CD4-positive, alpha-beta T cell treated with Interleukin-12 subunit alpha and Interleukin-12 subunit beta, for 1 hour (primary cell): ENCODE measurements around the gene SEC31A.
A peak's percentile ranks its signal among the peaks of the same experiment; 100 is the strongest.
"Not testable (repeated sequence)": the region's sequence is repeated elsewhere in the genome, so short reads cannot be mapped to it uniquely, and the experiment has no call there.

Experiments used
- DNase-seq: peaks from one replicate; pipeline ENCODE4 v3.0.0-alpha.2; 2020

Gene SEC31A, protein sequence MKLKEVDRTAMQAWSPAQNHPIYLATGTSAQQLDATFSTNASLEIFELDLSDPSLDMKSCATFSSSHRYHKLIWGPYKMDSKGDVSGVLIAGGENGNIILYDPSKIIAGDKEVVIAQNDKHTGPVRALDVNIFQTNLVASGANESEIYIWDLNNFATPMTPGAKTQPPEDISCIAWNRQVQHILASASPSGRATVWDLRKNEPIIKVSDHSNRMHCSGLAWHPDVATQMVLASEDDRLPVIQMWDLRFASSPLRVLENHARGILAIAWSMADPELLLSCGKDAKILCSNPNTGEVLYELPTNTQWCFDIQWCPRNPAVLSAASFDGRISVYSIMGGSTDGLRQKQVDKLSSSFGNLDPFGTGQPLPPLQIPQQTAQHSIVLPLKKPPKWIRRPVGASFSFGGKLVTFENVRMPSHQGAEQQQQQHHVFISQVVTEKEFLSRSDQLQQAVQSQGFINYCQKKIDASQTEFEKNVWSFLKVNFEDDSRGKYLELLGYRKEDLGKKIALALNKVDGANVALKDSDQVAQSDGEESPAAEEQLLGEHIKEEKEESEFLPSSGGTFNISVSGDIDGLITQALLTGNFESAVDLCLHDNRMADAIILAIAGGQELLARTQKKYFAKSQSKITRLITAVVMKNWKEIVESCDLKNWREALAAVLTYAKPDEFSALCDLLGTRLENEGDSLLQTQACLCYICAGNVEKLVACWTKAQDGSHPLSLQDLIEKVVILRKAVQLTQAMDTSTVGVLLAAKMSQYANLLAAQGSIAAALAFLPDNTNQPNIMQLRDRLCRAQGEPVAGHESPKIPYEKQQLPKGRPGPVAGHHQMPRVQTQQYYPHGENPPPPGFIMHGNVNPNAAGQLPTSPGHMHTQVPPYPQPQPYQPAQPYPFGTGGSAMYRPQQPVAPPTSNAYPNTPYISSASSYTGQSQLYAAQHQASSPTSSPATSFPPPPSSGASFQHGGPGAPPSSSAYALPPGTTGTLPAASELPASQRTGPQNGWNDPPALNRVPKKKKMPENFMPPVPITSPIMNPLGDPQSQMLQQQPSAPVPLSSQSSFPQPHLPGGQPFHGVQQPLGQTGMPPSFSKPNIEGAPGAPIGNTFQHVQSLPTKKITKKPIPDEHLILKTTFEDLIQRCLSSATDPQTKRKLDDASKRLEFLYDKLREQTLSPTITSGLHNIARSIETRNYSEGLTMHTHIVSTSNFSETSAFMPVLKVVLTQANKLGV

DNA sequence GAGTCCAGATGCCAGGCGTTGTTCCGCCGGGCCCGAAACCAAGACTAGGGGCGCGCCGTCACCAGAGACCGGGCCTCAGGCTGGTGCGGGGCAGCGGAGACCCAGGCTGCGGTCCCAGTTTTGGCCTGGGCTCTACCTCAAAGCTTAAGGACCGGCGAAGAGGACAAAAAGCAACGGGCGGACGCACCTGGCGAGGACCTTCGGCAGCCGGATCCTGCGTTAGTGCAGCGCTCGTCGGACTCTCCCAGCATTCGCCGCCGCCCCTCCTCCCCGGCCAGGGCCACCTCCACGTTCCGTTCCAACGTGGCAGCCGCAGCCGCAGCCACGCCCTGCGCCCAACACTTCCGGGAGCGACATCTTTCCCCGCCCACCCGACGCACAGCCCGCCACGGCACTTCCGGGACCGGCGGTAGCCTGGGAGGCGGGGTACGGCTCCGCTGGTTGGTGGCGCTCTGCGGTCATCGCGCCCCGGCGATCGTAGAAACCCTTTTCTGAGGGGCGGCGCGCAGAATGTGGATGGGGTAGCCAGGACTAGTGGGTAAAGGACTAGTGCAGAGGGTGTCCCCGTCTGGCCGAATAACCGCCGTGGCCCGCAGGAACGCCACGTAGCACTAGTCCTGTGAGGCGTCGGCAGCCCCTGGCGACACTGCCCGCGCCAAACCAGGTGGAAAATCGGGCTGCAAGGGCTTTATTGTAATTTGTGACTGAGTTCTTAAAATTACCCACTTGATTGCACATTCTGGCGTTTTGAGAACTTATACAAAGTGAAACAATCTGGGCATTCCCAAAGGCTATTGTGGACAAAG is at the start of gene SEC31A:
Gene SEC31A (minus strand): TSS at position 253 of the 806 bp plus-strand sequence. CDS start 9,217 bp downstream, outside the sequence.
- peak; percentile 97 for DNase-seq

DNA sequence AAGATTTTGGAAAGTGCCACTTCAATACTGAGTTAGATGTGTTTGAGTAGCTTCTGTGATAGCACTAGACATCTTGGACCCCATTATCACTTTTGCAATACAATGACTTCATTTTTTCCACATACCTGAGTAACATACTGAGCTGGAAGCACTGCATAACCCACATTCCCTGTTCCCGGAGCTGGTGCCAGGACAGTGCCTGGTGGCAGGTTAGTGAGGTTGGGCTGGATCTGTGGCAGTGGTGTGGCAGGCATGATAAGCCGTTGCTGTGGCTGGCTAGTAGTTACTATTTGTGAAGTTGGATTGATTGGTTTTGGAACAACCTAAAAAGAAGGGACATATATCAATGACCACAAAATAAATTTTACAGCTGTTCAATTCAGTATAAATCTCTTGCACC is 48.5 kb upstream of the SEC31A start:
- DNase-seq = no peak

DNA sequence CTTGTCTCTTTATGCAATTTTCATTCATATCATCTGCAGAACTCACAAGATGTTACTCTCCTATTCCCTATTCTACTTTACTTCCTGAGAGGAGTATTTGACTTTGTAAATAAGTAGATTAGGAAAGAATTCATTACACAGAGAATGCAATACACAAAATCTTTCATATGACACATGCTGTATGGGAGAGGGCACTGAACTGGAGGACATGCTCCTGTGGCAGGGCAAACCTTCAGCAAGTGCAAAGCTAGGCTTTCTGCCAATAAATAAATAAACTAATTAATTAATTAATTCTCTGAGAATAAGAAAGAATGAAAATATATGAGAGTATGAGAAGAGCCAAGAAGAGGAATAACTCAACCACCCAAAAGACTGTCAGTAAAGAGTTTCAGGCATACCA is 43.5 kb upstream of the SEC31A start:
- DNase-seq = no peak

DNA sequence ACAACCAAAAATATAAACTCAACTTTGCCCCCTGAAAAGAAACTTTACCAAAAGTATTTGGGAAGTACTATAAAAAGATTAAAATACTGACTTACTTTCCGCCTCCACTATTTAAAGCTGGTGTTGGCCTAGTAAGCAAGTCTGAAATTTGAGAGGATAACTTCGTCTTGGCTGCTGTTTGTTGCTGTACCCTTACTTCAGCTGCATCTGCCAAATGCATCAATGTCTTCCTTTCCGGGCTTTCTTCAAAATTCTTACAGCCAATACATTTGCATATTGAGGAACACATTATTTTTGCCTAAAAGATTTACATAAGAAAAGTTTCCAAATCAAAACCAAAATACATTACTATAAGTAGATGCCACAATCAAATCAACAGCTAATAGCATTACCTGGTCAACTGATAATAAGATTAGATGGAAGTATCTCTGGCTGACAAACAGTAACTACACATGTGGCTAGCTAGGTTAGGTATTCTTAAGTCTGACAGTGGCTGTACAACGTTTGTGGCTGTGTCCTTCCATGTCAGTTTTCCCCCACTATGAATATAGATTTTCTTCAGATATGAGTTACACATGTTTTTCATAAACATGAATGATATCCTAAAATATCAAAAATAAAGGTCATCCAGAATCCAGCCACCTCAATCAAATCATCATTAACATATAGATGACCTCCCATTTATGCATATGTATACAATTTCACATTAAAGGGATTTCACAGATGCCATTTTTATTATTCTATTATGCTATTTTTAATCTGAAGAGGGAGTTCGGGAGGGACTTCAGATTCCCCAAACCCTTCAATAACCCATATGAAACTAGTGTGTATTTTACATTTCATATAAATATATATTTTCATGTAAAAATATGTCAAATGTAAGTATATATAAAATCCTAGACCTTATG is 40.1 kb upstream of the SEC31A start:
- no peak for DNase-seq

DNA sequence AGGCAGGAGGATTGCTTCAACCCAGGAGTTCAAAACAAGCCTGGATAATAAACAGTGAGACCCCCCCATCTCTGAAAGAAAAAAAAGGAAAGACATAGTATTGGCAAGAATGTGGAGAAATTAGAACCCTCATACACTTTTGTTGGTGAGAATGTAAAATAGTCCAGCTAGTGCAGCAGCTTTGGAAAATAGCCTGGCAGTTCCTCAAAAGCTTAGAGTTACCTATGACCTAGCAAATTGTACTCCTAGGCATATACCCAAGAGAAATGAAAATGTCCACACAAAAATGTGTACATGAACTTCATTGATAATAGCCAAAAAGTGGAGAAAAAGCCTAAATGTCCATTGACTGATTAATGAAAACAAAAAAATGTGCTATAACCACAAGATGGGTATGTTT is 30.8 kb upstream of the SEC31A start:
- DNase-seq = no peak

DNA sequence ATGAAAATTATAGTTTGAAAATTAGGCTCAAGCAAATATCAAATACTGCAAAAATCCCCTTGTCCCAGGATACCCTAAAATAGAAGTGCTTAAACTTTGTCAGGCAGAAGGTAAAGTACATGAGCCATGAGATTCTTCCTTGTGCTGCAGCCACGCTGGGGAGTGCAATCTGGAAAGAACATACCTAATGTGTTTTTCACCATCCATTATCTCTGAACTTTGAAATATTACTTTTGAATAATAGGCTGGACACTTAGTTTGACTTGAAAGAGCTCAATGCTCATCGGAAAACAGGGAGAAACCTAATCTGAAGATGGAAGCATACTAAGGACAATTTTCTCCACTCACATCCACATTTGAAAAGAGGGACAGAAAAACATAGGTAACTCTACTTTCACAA is 28.4 kb upstream of the SEC31A start:
- DNase-seq = no peak

DNA sequence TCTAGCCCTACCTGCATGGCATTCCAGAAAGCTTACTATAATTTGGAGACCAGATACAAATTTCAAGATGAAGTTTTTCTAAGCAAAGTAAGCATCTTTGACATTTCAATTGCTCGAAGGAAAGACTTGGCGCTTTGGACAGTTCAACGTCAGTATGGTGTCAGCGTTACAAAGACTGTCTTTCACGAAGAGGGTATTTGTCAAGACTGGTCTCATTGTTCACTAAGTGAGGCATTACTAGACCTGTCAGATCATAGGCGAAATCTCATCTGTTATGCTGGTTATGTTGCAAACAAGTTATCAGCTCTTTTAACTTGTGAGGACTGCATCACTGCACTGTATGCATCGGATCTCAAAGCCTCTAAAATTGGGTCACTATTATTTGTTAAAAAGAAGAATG is 27.1 kb upstream of the SEC31A start:
- DNase-seq = no peak

DNA sequence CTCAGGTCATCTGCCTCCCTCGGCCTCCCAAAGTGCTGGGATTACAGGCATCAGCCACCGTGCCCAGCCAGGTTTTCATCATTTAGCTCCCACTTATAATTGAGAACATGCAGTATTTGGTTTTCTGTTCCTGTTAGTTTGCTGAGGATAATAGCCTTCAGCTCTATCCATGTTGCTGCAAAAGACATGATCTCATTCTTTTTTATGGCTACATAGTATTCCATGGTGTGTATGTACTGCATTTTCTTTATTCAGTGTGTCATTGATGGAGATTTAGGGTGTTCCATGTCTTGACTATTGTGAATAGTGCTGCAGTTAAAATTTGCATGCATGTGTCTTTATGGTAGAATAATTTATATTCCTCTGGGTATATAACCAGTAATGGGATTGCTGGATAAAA is 23.0 kb upstream of the SEC31A start:
- DNase-seq = not testable (repeated sequence)

DNA sequence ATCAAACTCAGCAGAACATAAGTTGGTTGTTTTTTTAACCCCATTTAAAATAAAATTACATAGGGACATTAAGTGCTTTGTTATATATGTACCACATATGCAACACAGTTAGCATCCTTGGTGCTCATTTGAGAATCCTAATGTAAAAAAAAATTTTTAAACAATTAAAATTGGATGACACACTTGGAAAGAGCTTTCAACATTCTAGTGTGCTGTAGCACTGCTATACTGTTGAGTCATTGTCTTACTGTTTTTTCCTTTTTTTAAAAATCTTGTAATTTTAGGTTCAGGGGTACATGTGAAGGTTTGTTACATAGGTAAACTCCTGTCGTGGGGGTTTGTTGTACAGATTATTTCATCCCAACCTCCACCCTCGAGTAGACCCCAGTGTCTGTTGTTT is 22.4 kb upstream of the SEC31A start:
- DNase-seq = no peak

DNA sequence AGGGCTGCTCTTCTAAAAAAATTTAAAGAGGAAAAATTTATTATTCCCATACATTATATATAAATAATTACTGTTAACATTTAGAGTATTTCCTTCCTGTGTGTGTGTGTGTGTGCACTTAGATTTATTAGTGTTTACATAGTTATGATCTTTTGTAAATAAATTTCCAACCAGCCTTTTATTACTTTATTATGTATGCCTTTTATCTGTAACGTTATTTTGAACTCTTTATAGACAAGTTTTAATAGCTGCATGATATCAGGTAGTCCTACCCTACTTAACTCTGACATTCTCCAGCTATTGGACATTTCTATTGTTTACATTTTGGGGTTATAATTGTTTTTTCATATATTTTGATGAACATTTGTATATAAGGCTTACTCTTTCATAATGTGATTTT is 18.4 kb upstream of the SEC31A start:
- no peak for DNase-seq

DNA sequence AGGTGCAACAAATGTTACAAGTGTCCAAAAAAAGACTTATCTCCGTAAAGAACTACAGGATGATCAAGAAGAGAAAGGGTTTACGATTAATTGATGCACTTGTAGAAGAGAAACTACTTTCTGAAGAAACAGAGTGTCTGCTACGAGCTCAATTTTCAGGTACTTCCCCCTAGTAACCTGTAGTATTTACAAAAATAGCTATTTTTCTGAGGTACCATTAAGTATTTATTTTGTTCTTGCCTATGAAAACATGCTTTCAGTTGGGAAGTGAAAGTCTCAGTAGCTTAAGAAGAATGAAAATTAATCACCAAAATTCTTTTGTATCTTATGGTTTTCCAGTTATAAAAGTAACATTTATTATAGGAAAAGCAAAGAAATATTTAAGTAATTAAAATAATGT is 15.5 kb upstream of the SEC31A start:
- no peak for DNase-seq

DNA sequence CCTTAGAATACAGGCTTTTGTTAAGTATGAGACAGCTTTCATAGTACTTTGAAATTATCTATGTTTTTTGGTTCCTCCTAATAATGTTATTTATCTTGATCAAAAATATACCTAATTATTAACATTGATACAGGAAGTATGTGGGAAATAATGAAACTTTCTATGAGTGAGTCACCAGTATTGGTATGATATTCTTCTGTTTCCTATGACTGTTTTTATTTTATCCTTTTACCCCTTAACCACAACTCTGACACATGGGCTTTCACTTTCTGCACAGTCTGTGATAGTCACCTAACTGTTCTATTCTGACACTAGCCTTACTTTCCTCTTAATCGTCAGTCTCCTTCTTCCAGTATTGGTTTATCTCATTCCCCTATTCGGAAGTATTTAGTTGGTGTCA is 14.3 kb upstream of the SEC31A start:
- peak; percentile 44 for DNase-seq

DNA sequence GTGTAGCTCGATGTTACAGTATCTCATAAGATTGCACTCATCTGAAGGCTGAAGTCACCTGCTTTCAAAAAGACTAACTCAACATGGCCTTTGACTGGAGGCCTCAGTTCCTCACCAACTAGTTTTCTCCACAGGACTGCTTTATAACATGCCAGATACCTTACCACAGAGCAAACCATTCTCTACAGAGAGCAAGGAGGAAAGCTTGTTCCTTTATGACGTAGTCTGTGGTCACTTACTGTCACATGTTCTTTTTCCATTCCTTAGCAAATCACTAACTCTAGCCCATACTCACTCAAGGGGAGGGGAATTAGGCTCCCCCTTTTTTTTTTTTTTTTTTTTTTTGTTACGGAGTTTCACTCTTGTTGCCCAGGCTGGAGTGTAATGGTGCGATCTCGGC is 12.8 kb upstream of the SEC31A start:
- no peak for DNase-seq

DNA sequence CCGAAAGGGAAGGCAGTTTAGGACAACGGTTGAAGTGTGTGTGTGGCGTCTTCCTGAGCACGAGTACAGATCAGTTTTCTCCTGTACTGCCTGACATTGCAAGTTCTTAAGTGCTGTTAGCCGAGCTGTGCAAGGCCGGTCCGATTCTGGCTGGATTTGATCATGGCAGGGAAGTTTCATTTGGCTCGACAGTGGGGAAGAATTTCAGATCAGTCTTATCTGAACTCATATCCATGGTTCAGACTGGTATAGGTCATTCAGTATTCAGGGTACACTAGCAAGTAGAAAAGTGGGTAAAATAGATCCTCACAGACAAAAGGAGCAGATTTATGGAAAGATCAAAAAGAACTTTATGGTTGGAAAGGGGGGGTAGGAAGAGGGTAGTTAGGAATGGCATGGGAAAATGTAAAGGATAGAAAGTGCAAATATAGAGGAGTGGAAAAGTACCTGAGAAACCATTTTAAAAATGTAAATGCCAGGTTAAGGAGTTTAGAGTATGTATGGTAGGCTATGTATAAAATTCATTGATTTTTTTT is 10.3 kb upstream of the SEC31A start:
- no peak for DNase-seq

DNA sequence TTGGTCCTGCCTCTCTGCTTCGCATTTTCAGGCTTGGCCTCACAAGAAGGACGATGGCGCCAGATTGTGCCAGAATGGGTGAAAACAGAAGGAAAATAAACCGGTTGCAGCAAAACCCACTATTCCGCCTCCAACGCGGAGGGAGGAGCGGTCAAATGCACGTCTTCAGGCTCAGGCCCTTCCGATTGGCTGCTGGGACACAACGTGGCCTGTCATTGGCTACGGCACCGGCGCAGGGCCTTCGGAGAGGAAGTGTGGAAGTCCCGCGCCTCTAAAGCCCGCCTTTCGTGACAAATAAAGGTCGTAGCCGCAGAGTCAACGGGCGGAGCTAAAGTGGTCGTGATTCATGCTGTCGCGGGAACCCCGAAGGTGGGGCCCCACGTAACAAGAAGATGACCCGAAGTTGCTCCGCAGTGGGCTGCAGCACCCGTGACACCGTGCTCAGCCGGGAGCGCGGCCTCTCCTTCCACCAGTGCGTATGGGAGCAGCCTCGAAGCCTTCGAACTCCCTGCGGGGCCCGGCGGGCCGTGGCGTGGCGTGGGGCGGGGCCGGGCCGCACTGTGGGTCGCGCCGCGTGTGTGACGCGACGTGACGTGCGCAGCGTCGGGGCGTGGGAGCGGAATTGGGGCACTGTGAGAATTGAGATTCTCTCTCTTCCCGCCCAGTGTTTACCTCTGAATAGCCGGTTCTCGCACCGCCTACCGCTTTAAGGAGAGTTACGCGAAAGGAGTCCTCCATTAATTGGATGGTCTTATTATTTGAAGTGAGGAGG is 9.6 kb upstream of the SEC31A start, which contains the start of gene THAP9:
Gene THAP9 (plus strand): TSS at position 325 of the 772 bp plus-strand sequence. CDS start 68 bp downstream, at position 393.
- DNase-seq = peak; percentile 99

DNA sequence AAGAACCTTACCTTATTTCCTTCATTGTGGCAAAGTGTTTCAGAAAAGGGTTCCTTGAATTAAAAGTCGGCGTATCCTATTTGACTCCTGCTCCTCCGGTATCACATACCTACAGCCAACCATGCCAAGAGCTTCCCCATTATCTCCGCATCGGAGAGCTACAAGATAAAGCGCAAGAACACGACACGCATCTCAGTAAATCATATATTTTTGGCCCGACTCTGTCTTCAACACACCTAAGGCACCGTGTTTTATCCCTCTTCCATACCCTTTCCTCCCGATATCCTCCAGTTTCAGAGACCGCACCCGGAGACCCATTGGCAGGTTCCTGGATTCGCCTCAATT is 9.1 kb upstream of the SEC31A start:
- no peak for DNase-seq

DNA sequence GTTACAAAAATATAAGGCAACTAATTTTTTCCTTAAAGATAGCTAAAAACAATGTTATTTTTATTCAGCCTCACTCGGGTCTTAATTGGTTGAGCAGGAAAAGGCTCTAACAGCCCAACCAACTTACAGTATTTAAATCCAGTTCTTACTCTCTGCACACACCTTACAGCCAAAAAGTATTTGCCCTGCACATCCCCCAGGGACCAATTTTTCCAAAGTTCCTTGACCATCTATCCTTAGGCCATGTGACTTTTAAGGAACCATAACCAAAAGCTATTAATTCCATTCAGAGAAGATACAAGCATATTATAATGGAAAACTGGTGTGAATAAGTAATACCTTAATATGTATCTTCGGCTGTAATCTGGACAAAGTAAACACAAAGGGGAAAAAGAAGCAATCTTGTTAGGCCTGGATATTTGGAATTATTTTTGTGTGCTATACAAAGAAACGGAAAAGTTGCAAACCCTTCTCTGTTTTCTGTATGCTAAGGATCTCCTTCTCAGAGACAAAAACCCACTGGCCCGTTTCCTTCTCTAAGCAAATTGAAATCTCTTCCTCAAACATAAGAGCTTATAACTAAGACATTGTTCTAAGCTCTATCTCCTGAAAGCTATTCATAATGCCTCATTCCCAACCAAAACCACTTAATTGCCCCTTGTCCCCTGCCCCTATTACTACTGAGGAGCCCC is 8.6 kb upstream of the SEC31A start:
- DNase-seq = no peak

DNA sequence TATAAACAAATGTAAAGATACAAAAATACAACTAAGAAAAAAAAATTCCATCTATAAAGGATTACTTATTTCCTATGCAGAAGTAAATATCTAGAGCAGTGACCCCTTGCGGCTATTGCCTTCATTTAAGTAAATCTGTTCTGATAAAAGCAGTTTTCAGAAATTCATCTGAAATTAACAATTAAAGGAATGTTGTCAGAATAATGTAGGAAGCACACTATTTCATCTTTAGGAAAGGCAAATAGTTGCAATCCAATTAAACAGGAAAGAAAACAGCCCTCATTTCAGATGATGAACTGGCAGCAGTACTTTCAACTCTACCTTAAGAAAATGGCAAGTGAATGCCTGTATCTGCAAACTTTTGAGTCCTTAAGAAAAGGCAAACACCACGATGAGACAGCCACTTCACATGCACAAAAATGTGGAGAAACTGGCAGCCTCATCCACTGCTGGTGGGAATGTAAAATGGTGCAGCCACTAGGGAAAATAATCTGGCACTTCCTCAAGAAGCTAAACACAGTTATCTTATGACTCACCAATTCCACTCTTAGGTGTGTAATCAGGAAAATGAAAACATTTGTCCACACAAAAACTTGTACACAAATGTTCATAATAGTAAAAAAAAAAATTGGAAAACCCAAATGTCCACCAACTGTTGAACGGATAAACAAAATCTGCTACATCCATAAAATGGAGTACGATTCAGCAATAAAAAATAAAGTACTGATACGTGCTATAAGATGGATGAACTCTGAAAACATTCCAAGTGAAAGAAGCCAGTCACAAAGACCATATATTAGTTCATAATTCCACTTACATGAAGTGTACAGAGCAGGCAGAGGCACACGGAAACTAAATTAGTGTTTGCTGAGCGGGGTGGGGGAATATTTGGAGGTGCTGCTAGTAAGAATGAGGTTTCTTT is 7.6 kb upstream of the SEC31A start:
- DNase-seq = peak; percentile 40
